Diencephalon (tissue), 1 donor: ENCODE results near the gene NOXA1. TPM values are rescaled to one million over a fixed set of nuclear protein-coding genes. Genes with fewer than 3 reads are reported as not detected.

Experiments used
- total RNA-seq: library from RNA; depleted of rRNA; stranded (reverse); fragments of >200 nt; gene quantifications from one replicate; pipeline ENCODE4 v1.2.3, GENCODE V29; 2014

NOXA1 gene
- total RNA-seq, result 1.6 TPM

GRCh38 chr9:137422604-137423513, at the start of gene NOXA1, which contains the start of gene EXD3:
NOXA1 (plus strand) TSS chr9:137423393; CDS start chr9:137423530, 137 bp downstream.
EXD3 (minus strand) TSS chr9:137423162; CDS start chr9:137395357, 27,805 bp downstream.

GRCh38 chr9:137441289-137441934, 18.2 kb downstream of the NOXA1 start, which contains the start of gene ENTPD8:
ENTPD8 (minus strand) TSS chr9:137441357; CDS start chr9:137438285, 3,072 bp downstream.

GRCh38 chr9:137459152-137459600, 36.0 kb downstream of the NOXA1 start, which contains the start of gene NSMF:
NSMF (minus strand) TSS chr9:137459334; CDS start chr9:137459102, 232 bp downstream.

Other genes with a start within 250 kb of the NOXA1 start
- gene ANAPC2, start 234.8 kb upstream of the NOXA1 start, total RNA-seq, result 24.0 TPM
- gene SSNA1, start 234.7 kb upstream of the NOXA1 start, total RNA-seq, result 27.5 TPM
- 7.8 TPM for gene TPRN, start 222.7 kb upstream of the NOXA1 start, total RNA-seq
- 38.8 TPM for gene TMEM203, start 217.7 kb upstream of the NOXA1 start, total RNA-seq
- gene NDOR1, start 217.7 kb upstream of the NOXA1 start, total RNA-seq, result 3.9 TPM
- gene RNF208, start 201.2 kb upstream of the NOXA1 start, total RNA-seq, result 1.8 TPM
- 0.92 TPM for gene CYSRT1, start 198.2 kb upstream of the NOXA1 start, total RNA-seq
- not detected for gene RNF224, start 195.9 kb upstream of the NOXA1 start, total RNA-seq
- not detected for gene SLC34A3, start 192.5 kb upstream of the NOXA1 start, total RNA-seq
- 213 TPM for gene TUBB4B, start 182.1 kb upstream of the NOXA1 start, total RNA-seq
- not detected for gene STPG3, start 172.1 kb upstream of the NOXA1 start, total RNA-seq
- gene NELFB, start 168.1 kb upstream of the NOXA1 start, total RNA-seq, result 38.8 TPM
- 0.92 TPM for gene TOR4A, start 145.7 kb upstream of the NOXA1 start, total RNA-seq
- gene NRARP, start 121.1 kb upstream of the NOXA1 start, total RNA-seq, result 5.8 TPM
- 9.5 TPM for gene EXD3, start 231 bp upstream of the NOXA1 start, total RNA-seq
- gene ENTPD8, start 18.0 kb downstream of the NOXA1 start, total RNA-seq, result not detected
- 54.2 TPM for gene NSMF, start 35.9 kb downstream of the NOXA1 start, total RNA-seq
- gene PNPLA7, start 127.0 kb downstream of the NOXA1 start, total RNA-seq, result 1.6 TPM
- gene MRPL41, start 128.5 kb downstream of the NOXA1 start, total RNA-seq, result 26.8 TPM
- 25.6 TPM for gene DPH7, start 155.5 kb downstream of the NOXA1 start, total RNA-seq
- gene ZMYND19, start 167.1 kb downstream of the NOXA1 start, total RNA-seq, result 16.8 TPM
- 17.3 TPM for gene ARRDC1, start 182.3 kb downstream of the NOXA1 start, total RNA-seq
- 64.1 TPM for gene EHMT1, start 195.6 kb downstream of the NOXA1 start, total RNA-seq